HG03558 (cell line): ENCODE measurements around the gene RHOB.
"Not testable (repeated sequence)": the region's sequence is repeated elsewhere in the genome, so short reads cannot be mapped to it uniquely, and the experiment has no call there.

Source experiments
- ATAC-seq: cut with Tn5 transposase; IDR thresholded peaks from one replicate; pipeline ENCODE4 v1.9.1; 2021; ENCODE audit warnings: moderate number of reproducible peaks; ENCODE audit not compliant: unreplicated experiment; ENCODE audit errors: extremely low read depth

RHOB gene

DNA sequence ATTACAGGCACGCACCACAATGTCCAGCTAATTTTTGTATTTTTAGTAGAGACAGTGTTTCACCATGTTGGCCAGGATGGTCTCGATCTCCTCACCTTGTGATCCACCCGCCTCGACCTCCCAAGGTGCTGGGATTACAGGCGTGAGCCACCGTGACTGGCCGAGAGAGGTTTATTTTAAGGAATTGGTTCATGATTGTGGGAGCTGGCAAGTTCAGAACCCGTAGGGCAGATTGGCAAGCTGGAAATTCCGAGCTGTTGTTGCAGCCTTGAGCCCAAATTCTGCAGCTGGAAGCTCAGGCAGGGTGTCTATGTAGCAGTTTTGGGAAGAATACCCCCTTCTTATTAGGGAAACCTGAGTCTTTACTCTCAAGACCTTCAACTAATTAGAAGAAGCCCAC, 11.4 kb upstream of the RHOB start:
- not testable (repeated sequence) for ATAC-seq

DNA sequence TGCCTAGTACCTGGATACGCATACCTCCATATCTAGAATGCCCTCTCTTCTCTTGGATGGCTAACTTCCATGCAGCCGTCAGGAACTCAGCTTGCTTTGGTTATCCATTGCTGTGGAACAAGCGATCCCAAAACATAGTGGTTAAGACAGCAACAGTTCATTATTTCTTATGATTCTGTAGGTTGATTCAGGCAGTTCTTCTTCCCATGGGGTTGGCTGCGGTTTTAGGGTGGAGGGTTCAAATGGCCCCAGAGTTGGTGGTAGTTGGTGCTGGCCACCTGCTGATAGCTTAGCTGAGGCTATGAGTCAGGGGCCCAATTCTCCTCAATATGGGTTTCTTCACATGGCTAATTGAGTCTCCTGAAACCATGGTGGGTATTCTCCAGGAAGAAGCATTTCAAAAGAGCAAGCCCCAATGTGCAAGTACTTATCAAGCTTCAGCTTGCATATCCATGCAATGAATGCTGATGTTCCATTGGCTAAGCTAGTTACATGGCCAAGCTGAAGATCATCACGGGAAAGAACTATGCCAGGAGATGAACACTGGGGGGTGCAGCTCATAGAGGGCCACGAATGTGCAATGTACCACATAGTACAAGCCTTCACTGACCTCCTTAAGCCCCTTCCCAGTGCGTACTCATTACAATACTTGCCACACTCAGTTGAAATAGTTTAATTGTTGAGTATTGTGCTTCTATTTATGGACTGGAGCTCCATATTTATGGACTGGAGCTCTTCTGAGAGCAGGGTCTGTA, 10.0 kb upstream of the RHOB start:
- ATAC-seq, result no peak

- no peak for ATAC-seq
These were observed 8.3 kb upstream of the RHOB start for GRCh38 chr2:20438334-20439192.

DNA sequence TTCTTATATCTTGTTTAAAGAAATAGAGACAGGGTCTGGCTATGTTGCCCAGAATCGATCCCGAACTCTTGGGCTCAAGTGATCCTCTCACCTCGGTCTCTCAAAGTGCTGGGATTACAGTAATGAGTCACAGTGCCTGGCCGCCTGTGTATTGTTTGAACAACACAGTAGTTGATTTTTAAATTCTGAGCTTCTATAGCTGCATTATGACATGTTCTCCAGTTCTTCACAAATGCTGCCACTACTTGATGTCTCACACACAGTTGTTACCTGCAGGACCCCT, 7.7 kb upstream of the RHOB start:
- no peak for ATAC-seq

GRCh38 chr2:20439503-20439902, 7.4 kb upstream of the RHOB start:
- no peak for ATAC-seq

GRCh38 chr2:20440001-20440560, 6.8 kb upstream of the RHOB start:
- no peak for ATAC-seq

GRCh38 chr2:20443276-20443920, 3.5 kb upstream of the RHOB start:
- no peak for ATAC-seq

GRCh38 chr2:20444101-20444992, 2.5 kb upstream of the RHOB start:
- no peak for ATAC-seq

DNA sequence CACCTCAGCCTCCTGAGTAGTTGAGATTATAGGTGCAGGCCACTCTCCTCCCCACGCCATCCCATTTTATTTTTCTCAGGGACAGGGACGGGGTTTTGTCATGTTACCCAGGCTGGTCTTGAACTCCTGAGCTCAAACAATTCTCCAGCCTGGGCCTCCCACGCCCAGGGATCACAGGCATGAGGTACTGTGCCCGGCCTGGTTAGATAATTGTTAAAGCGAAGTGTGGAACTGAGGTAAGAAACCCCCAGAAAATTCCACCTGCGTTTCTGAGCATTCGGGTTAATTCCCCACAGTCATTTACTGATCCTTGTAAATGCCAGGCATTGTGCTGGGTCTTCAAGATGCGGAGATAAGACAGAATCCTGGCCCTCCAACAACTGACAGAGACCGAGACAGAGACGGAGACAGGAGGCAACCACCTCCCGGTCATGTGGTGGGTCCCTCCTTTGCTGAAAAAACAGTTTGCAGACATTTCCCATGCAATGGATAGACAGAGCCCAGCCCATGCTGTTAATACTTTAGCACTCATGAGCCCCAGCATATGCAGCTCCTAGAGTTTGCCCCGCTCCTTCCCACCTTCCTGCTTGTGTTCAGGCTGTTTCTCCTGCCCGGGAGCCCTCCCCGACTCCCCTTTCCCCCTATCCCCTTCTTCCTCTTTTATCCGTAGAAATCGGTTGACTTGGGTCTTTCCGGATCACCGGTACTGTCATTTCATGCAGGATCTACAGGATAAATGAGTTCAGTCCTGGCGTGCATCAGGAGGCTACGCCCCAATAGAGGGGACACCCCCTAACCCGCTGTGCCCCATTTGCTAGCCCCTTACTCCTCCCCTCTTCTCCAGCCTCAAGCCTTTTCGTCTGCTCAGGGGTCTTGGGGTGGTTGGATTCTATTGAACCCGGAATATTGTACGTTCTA, 1.6 kb upstream of the RHOB start:
- ATAC-seq, result no peak

- no peak for ATAC-seq
These were observed 488 bp upstream of the RHOB start for GRCh38 chr2:20446255-20446916.

DNA sequence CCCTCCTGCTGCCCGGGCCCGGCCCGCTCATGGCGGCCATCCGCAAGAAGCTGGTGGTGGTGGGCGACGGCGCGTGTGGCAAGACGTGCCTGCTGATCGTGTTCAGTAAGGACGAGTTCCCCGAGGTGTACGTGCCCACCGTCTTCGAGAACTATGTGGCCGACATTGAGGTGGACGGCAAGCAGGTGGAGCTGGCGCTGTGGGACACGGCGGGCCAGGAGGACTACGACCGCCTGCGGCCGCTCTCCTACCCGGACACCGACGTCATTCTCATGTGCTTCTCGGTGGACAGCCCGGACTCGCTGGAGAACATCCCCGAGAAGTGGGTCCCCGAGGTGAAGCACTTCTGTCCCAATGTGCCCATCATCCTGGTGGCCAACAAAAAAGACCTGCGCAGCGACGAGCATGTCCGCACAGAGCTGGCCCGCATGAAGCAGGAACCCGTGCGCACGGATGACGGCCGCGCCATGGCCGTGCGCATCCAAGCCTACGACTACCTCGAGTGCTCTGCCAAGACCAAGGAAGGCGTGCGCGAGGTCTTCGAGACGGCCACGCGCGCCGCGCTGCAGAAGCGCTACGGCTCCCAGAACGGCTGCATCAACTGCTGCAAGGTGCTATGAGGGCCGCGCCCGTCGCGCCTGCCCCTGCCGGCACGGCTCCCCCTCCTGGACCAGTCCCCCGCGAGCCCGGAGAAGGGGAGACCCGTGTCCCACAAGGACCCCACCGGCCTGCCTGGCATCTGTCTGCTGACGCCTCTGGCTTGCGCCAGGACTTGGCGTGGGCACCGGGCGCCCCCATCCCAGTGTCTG, 767 bp downstream of the RHOB start:
- no peak for ATAC-seq

DNA sequence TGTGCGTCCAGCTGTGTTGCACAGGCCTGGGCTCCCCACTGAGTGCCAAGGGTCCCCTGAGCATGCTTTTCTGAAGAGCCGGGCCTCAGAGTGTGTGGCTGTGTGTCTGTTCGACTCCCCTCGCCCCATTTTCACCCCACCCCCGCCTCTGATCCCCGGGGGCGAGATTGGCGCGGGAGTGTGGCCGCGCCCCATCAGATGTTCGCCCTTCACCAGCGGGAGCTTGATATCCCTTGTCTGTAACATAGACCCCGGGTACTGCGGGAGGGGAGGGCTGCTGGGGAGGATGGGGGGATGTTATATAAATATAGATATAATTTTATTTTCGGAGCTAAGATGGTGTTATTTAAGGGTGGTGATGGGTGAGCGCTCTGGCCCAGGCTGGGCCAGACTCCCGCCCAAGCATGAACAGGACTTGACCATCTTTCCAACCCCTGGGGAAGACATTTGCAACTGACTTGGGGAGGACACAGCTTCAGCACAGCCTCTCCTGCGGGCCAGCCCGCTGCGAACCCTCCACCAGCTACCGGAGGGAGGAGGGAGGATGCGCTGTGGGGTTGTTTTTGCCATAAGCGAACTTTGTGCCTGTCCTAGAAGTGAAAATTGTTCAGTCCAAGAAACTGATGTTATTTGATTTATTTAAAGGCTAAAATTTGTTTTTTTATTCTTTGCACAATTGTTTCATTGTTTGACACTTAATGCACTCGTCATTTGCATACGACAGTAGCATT, 1.5 kb downstream of the RHOB start:
- ATAC-seq, result no peak

DNA sequence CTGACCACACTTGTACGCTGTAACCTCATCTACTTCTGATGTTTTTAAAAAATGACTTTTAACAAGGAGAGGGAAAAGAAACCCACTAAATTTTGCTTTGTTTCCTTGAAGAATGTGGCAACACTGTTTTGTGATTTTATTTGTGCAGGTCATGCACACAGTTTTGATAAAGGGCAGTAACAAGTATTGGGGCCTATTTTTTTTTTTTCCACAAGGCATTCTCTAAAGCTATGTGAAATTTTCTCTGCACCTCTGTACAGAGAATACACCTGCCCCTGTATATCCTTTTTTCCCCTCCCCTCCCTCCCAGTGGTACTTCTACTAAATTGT, 2.1 kb downstream of the RHOB start:
- no peak for ATAC-seq

DNA sequence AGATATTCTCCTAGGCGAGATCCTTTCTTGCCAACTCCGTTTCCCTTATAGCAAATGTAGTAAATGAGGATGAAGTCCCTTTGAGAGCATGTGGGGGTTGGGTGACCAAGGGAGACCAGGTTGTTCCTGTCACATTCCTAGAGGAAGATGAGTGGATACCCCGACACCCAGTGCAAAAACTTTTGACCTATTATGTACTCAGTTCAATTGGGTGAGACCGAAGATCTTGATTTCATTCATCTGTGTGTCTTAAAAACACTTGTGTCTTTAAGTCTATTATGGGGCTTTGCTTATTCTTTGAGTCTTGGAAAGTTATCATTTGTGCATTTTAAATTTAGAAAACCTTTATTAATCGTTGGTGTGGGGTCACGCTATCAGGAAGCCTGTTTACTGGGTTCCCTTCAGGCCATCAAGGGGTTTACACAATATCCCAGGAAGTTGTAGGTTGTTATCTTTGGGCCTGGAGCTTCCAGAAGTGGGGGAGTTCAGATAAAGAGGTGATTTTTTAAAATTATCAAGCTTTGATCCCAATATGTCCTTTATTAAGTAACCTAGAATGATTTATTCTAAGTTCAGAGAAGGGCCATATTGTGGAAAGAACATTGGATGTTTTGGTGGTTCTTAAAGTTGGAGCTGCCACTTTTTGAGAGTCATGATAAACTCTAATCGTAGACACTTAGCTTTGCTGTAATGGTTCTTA, 2.8 kb downstream of the RHOB start:
- ATAC-seq, result no peak

- ATAC-seq, result no peak
These were observed 3.5 kb downstream of the RHOB start for GRCh38 chr2:20450201-20450999.

GRCh38 chr2:20451000-20451290, 4.1 kb downstream of the RHOB start:
- no peak for ATAC-seq
